Activated CD8-positive, alpha-beta memory T cell treated with anti-CD3 and anti-CD28 coated beads for 48 hours (primary cell): ENCODE data around the gene SPAG16.

Source experiments
- DNase-seq, 3 experiments: peaks; one replicate each; pipeline ENCODE4 v3.0.0-alpha.2; 2020; ENCODE audit warnings: low read depth in 2 of 3, low spot score in 2 of 3

SPAG16 gene

GRCh38 chr2:213537579-213537978, 253.3 kb downstream of the SPAG16 start:
- DNase-seq = no peak

- no peak for DNase-seq
These were observed 260.7 kb downstream of the SPAG16 start for GRCh38 chr2:213544940-213545339.

- no peak for DNase-seq
These were observed 261.2 kb downstream of the SPAG16 start for GRCh38 chr2:213545481-213545880.

- DNase-seq = no peak
These were observed 261.8 kb downstream of the SPAG16 start for GRCh38 chr2:213545964-213546475.

- no peak for DNase-seq
These were observed 267.3 kb downstream of the SPAG16 start for GRCh38 chr2:213551526-213551925.

GRCh38 chr2:213559053-213559452, 274.8 kb downstream of the SPAG16 start:
- no peak for DNase-seq

- no peak for DNase-seq
These were observed 277.5 kb downstream of the SPAG16 start for GRCh38 chr2:213561759-213562158.

- no peak for DNase-seq
These were observed 278.4 kb downstream of the SPAG16 start for GRCh38 chr2:213562539-213563180.

- no peak for DNase-seq
These were observed 282.6 kb downstream of the SPAG16 start for GRCh38 chr2:213566846-213567245.

GRCh38 chr2:213609570-213610170, 325.4 kb downstream of the SPAG16 start:
- no peak for DNase-seq

- DNase-seq = no peak
These were observed 342.9 kb downstream of the SPAG16 start for GRCh38 chr2:213627054-213627710.

- no peak for DNase-seq
These were observed 343.7 kb downstream of the SPAG16 start for GRCh38 chr2:213627835-213628460.

- DNase-seq = no peak
These were observed 356.6 kb downstream of the SPAG16 start for GRCh38 chr2:213640738-213641425.

- DNase-seq = no peak
These were observed 360.7 kb downstream of the SPAG16 start for GRCh38 chr2:213644926-213645325.

GRCh38 chr2:213649176-213649575, 364.9 kb downstream of the SPAG16 start:
- no peak for DNase-seq

GRCh38 chr2:213664817-213665216, 380.6 kb downstream of the SPAG16 start:
- no peak for DNase-seq

- DNase-seq = no peak
These were observed 385.4 kb downstream of the SPAG16 start for GRCh38 chr2:213669657-213670056.

- DNase-seq = no peak
These were observed 394.4 kb downstream of the SPAG16 start for GRCh38 chr2:213678437-213679218.

GRCh38 chr2:213679894-213680293, 395.6 kb downstream of the SPAG16 start:
- no peak for DNase-seq

- no peak for DNase-seq
These were observed 398.0 kb downstream of the SPAG16 start for GRCh38 chr2:213682276-213682675.
